K562 (cell line): ENCODE results near the gene URB2. TPM values are rescaled to one million over a fixed set of nuclear protein-coding genes. Genes with fewer than 3 reads are reported as not detected.

Experiments used
- ATAC-seq: fragments of 200-7000 bp; cut with Tn5 transposase; 3 replicates; pipeline ENCODE4 v1.9.1; 2020; ENCODE audit warnings: moderate library complexity
- BruUV-seq: library from RNA; stranded (reverse); fragments of 400-500 nt; replicated peaks from 2 replicates; lab custom pipeline; 2021; lab: Mats Ljungman, UMichigan
- CTCF ChIA-PET: fragments of 300-600 bp; formaldehyde crosslinking; extraction: SDS; loops from one replicate; lab custom pipeline; 2021; ENCODE audit warnings: low intra/inter-chr PET ratio; lab: Yijun Ruan, JAX
- POLR2A ChIA-PET: fragments of 300-600, 350-650 bp; sonication (Branson Sonifier 250); formaldehyde crosslinking; extraction: SDS; loops from one replicate; lab custom pipeline; 2021; ENCODE audit warnings: antibody characterized with exemption, inconsistent platforms; lab: Yijun Ruan, JAX
- DNase-seq, 4 experiments: peaks; one replicate each; pipeline versions ENCODE4 v3.0.0 to v3.0.0-alpha.2; 2011 to 2018; ENCODE audit warnings: low spot score in 3 of 4, mixed read lengths in 3 of 4; ENCODE audit errors: extremely low read depth in 1 of 4
- FAIRE-seq: peaks from 2 replicates; lab custom pipeline; 2011; peaks lifted over from hg19 to GRCh38; lab: Jason Lieb, UNC
- H2AFZ ChIP-seq: 2 replicates; pipeline ENCODE4 v1.6.0; 2011; ENCODE audit warnings: low read depth, low read length, control low read depth, inconsistent platforms
- H3K27ac ChIP-seq: fragments of 200-600 bp; 3 replicates; pipeline ENCODE4 v1.8.0; 2011; ENCODE audit warnings: low read depth, mild to moderate bottlenecking, control low read depth, inconsistent platforms, low read length, moderate library complexity, mixed read lengths; ENCODE audit errors: extremely low read depth
- H3K27me3 ChIP-seq, 2 experiments: fragments of 300-600 bp in 1 of 2; 2 replicates in 1 of 2; 3 replicates in 1 of 2; pipeline versions ENCODE4 v1.6.0 to v1.8.0; 2011; ENCODE audit warnings: inconsistent platforms in 2 of 2, low read length in 2 of 2, mild to moderate bottlenecking in 1 of 2, mixed read lengths in 1 of 2, moderate library complexity in 1 of 2; ENCODE audit not compliant: control insufficient read depth in 2 of 2, insufficient read depth in 2 of 2
- H3K36me3 ChIP-seq: fragments of 300-600 bp; 3 replicates; pipeline ENCODE4 v1.8.0; 2011; ENCODE audit warnings: mild to moderate bottlenecking, low read length, inconsistent platforms; ENCODE audit not compliant: control insufficient read depth, insufficient read depth
- H3K4me1 ChIP-seq, 2 experiments: fragments of 200-600 bp in 1 of 2; replicated peaks in 1 of 2; 2 replicates in 1 of 2; 3 replicates in 1 of 2; pipeline versions ENCODE4 v1.5.1 to v1.8.0; 2011; ENCODE audit warnings: inconsistent platforms in 2 of 2, low read length in 2 of 2, mild to moderate bottlenecking in 1 of 2, mixed read lengths in 1 of 2, moderate library complexity in 1 of 2; ENCODE audit not compliant: control insufficient read depth in 2 of 2, insufficient read depth in 2 of 2
- H3K4me2 ChIP-seq: 2 replicates; pipeline ENCODE4 v1.6.1; 2011; ENCODE audit warnings: low read length, control low read depth, inconsistent platforms, mixed read lengths; ENCODE audit not compliant: insufficient read depth
- H3K4me3 ChIP-seq: fragments of 200-600 bp; sonication (generic), shearing (Covaris generic); 2 replicates; pipeline ENCODE4 v1.5.1; 2016; ENCODE audit warnings: control low read depth, inconsistent platforms
- H3K79me2 ChIP-seq: fragments of 200-600 bp; 3 replicates; pipeline ENCODE4 v1.8.0; 2011; ENCODE audit warnings: low read length, inconsistent platforms; ENCODE audit not compliant: control insufficient read depth, insufficient read depth
- H3K9ac ChIP-seq, 2 experiments: 2 replicates each; pipeline versions ENCODE4 v1.6.0 to v1.6.1; 2011; ENCODE audit warnings: low read depth in 2 of 2, low read length in 2 of 2, control low read depth in 1 of 2, inconsistent platforms in 1 of 2, mild to moderate bottlenecking in 1 of 2, mixed read lengths in 1 of 2; ENCODE audit not compliant: insufficient read depth in 1 of 2
- H3K9me1 ChIP-seq: one replicate; pipeline ENCODE4 v1.6.0; 2011; ENCODE audit warnings: inconsistent platforms, mild to moderate bottlenecking, low read length, moderate library complexity; ENCODE audit not compliant: control insufficient read depth, insufficient read depth
- H3K9me3 ChIP-seq: replicated peaks from 2 replicates; pipeline ENCODE4 v1.5.1; 2011; ENCODE audit warnings: low read depth, low read length, inconsistent platforms; ENCODE audit not compliant: control insufficient read depth, insufficient read depth
- H4K20me1 ChIP-seq: replicated peaks from 2 replicates; pipeline ENCODE4 v1.6.1; 2011; ENCODE audit warnings: low read length, inconsistent platforms, mixed read lengths; ENCODE audit not compliant: control insufficient read depth, insufficient read depth
- BCLAF1 ChIP-seq, 2 experiments: fragments of 450-650 bp in 1 of 2; IDR thresholded peaks; 2 replicates each; pipeline ENCODE4 v1.6.1; 2011 to 2017; ENCODE audit warnings: low read depth in 2 of 2, antibody characterized with exemption in 1 of 2, borderline replicate concordance in 1 of 2, low read length in 1 of 2, mild to moderate bottlenecking in 1 of 2, mixed read lengths in 1 of 2; ENCODE audit not compliant: control insufficient read depth in 1 of 2
- ELF1 ChIP-seq: fragments of 200-800 bp; sonication (Bioruptor generic); IDR thresholded peaks from 2 replicates; pipeline ENCODE4 v1.6.1; 2016; ENCODE audit warnings: missing genetic modification characterization, missing compliant biosample characterization
- EP300 ChIP-seq: IDR thresholded peaks from 2 replicates; pipeline ENCODE4 v1.6.1; 2012; ENCODE audit warnings: low read length, improper control_type of control experiment
- EP400 ChIP-seq: fragments of 450-650 bp; IDR thresholded peaks from 2 replicates; pipeline ENCODE4 v1.6.1; 2017; ENCODE audit warnings: antibody characterized with exemption, mild to moderate bottlenecking, moderate library complexity
- ERF ChIP-seq: fragments of 450-650 bp; formaldehyde crosslinking; IDR thresholded peaks from 2 replicates; pipeline ENCODE4 v1.4.0; 2020; ENCODE audit warnings: mild to moderate bottlenecking, mixed read lengths
- GABPB1 ChIP-seq: sonication (generic); formaldehyde crosslinking; IDR thresholded peaks from 2 replicates; pipeline ENCODE4 v1.8.0; 2022; ENCODE audit warnings: mild to moderate bottlenecking, missing genetic modification reagents
- ID3 ChIP-seq, 2 experiments: fragments of 250-450 bp in 1 of 2; fragments of 450-650 bp in 1 of 2; sonication (Bioruptor Pico) in 1 of 2; IDR thresholded peaks; 2 replicates each; pipeline versions ENCODE4 v1.6.1 to v1.8.0; 2016 to 2021; ENCODE audit warnings: mild to moderate bottlenecking in 2 of 2, moderate library complexity in 2 of 2, missing compliant biosample characterization in 1 of 2, missing genetic modification characterization in 1 of 2
- POLR2AphosphoS5 ChIP-seq: IDR thresholded peaks from 2 replicates; pipeline ENCODE4 v1.6.1; 2011; ENCODE audit warnings: mild to moderate bottlenecking, low read depth, low read length, moderate library complexity; ENCODE audit not compliant: control insufficient read depth, insufficient read depth
- YY1 ChIP-seq, 3 experiments: IDR thresholded peaks; 2 replicates each; pipeline ENCODE4 v1.6.1; 2011; ENCODE audit warnings: low read length in 2 of 3, mild to moderate bottlenecking in 2 of 3, moderate library complexity in 2 of 3, borderline replicate concordance in 1 of 3, control low read depth in 1 of 3, low read depth in 1 of 3; ENCODE audit not compliant: insufficient read depth in 3 of 3, insufficient replicate concordance in 2 of 3, control insufficient read depth in 1 of 3, insufficient read length in 1 of 3; ENCODE audit errors: extremely low read depth in 1 of 3
- ZKSCAN3 ChIP-seq: fragments of 250-450 bp; sonication (Bioruptor Pico); IDR thresholded peaks from 2 replicates; pipeline ENCODE4 v1.4.0; 2020
- ZNF197 ChIP-seq: fragments of 200-800 bp; sonication (Bioruptor generic); IDR thresholded peaks from 2 replicates; pipeline ENCODE4 v1.6.1; 2016; ENCODE audit warnings: low read depth, missing genetic modification characterization, missing compliant biosample characterization
- ZNF740 ChIP-seq, 3 experiments: fragments of 200-800 bp in 1 of 3; sonication (Bioruptor generic) in 1 of 3; sonication (generic) in 1 of 3; formaldehyde crosslinking in 1 of 3; IDR thresholded peaks; 2 replicates each; pipeline versions ENCODE4 v1.6.1 to v1.8.0; 2016 to 2022; ENCODE audit warnings: mild to moderate bottlenecking in 2 of 3, missing compliant biosample characterization in 2 of 3, missing genetic modification characterization in 2 of 3, missing genetic modification reagents in 1 of 3
- ZNF778 ChIP-seq: fragments of 450-650 bp; formaldehyde crosslinking; IDR thresholded peaks from 2 replicates; pipeline ENCODE4 v1.4.0; 2020; ENCODE audit warnings: mild to moderate bottlenecking, moderate library complexity
- ZSCAN32 ChIP-seq: fragments of 450-650 bp; formaldehyde crosslinking; IDR thresholded peaks from 2 replicates; pipeline ENCODE4 v1.4.0; 2020; ENCODE audit warnings: mild to moderate bottlenecking, moderate library complexity
- WGBS: fragments of 100-300 bp; shearing (Covaris generic); methylation state at CpG from one replicate; pipeline ENCODE4 v1.1.6; 2016; ENCODE audit warnings: low coverage, mixed read lengths; ENCODE audit not compliant: insufficient coverage; ENCODE audit errors: missing lambda C conversion rate; 5-methylcytosine and 5-hydroxymethylcytosine counted together
- in situ Hi-C: fragments of 300-500 bp; cut with MboI; formaldehyde crosslinking; loops from 4 replicates; pipeline ENCODE4 v1.15.0; 2018; ENCODE audit warnings: inconsistent platforms, mixed read lengths
- intact Hi-C: fragments of 100-400 bp; cut with micrococcal nuclease; formaldehyde crosslinking; loops from 2 replicates; pipeline ENCODE4 v1.14.2; 2022
- polyA plus RNA-seq, 8 experiments: library from polyadenylated mRNA; depleted of rRNA in 4 of 8; stranded (reverse) in 5 of 8; unstranded in 3 of 8; fragments of >200 nt; fragmentation: Nextera tagmentation in 2 of 8; fragmentation: Illumina TruSeq in 1 of 8; extraction: Ambion mirVana in 2 of 8; extraction: Trizol in 1 of 8; gene quantifications; 2 replicates each; pipeline versions ENCODE4 v1.2.1 to v1.2.3, GENCODE V29; 2011 to 2014; ENCODE audit warnings: inconsistent platforms in 1 of 8, missing spikeins in 1 of 8
- total RNA-seq, 7 experiments: library from RNA; depleted of rRNA in 6 of 7; stranded (reverse); fragments of >200 nt in 6 of 7; fragmentation: Illumina TruSeq in 2 of 7; extraction: Trizol in 2 of 7; gene quantifications; 2 replicates each; pipeline versions ENCODE4 v1.2.1 to v1.2.3, GENCODE V29; 2011 to 2021; ENCODE audit warnings: low replicate concordance in 1 of 7

Gene URB2
- total and polyA plus RNA-seq, 9 of the 15 experiments (the other 6 are each of a cell fraction or from before 2014, with no cell fraction given), result 2.8 to 28.3 (median 19.0) TPM

- in situ Hi-C loops, result no loop called here
- TF ChIP-seq ERF (CRISPR knock-in tag), result no peak
- no peak for TF ChIP-seq YY1 (IDR thresholded peaks at IDR 0.05; ENCODE audit: borderline replicate concordance in 1 of 3, control insufficient read depth in 1 of 3, extremely low read depth in 1 of 3, insufficient read depth in 3 of 3, insufficient read length in 1 of 3, insufficient replicate concordance in 2 of 3, low read depth in 1 of 3, low read length in 2 of 3)
- no peak for TF ChIP-seq BCLAF1 (IDR thresholded peaks at IDR 0.05; ENCODE audit: borderline replicate concordance in 1 of 2, control insufficient read depth in 1 of 2, low read depth in 2 of 2, low read length in 1 of 2)
- no peak for TF ChIP-seq ID3 (CRISPR knock-in tag; IDR thresholded peaks at IDR 0.05)
- TF ChIP-seq ID3 (tag; IDR thresholded peaks at IDR 0.05), result no peak
- no peak for TF ChIP-seq ZKSCAN3 (CRISPR knock-in tag)
- no peak for TF ChIP-seq ZNF740 (CRISPR knock-in tag; IDR thresholded peaks at IDR 0.05)
- no peak for TF ChIP-seq ZNF740 (tag; IDR thresholded peaks at IDR 0.05)
- TF ChIP-seq POLR2AphosphoS5, result no peak
- no peak for TF ChIP-seq ELF1 (tag)
- no peak for TF ChIP-seq ZNF197 (CRISPR knock-in tag)
- no peak for TF ChIP-seq ZSCAN32 (CRISPR knock-in tag)
- no peak for TF ChIP-seq EP400
- TF ChIP-seq ZNF778 (CRISPR knock-in tag), result no peak
- no peak for TF ChIP-seq GABPB1 (CRISPR knock-in tag)
- TF ChIP-seq EP300, result no peak
These were observed 32.1 kb downstream of the URB2 start for GRCh38 chr1:229657993-229658755.

More at GRCh38 chr1:229657993-229658755, 32.1 kb downstream of the URB2 start:
- H3K9ac ChIP-seq, result no peak overlapping the region
- H3K4me1 ChIP-seq, result no peaks in the 10 kb centered on the region
- no peak for ATAC-seq
- BruUV-seq, result no TSS peak
- intact Hi-C loops, result no loop called here
- H3K79me2 ChIP-seq, result no peaks in the 10 kb centered on the region
- peaks cover 7% of the 10 kb centered on the region; the same call in 1 of the 2 replicates for H4K20me1 ChIP-seq
- no peak overlapping the region for H3K27ac ChIP-seq
- H3K4me3 ChIP-seq, result no peak overlapping the region
- no peaks in the 10 kb centered on the region for H3K27me3 ChIP-seq
- H2AFZ ChIP-seq, result no peak overlapping the region
- H3K4me2 ChIP-seq, result no peak overlapping the region
- no peaks in the 10 kb centered on the region for H3K9me3 ChIP-seq
- DNase-seq, result no peak
- POLR2A ChIA-PET, result interaction anchor here (1.0 kb wide), 1 partner anchor 13 kb away, joined by 3 read pairs; no protein-coding TSS in a partner anchor
- peaks cover 91% of the 10 kb centered on the region for H3K36me3 ChIP-seq
- FAIRE-seq, result no peak
- peaks cover 2% of the 10 kb centered on the region for H3K9me1 ChIP-seq
- 70% methylated on average over 2 of the region's 2 CpGs for WGBS
- CTCF ChIA-PET, result interaction anchor here (0.6 kb wide), 1 partner anchor 691 kb away, joined by 3 read pairs; no protein-coding TSS in a partner anchor
